Endothelial cell of umbilical vein (primary cell): ENCODE results near the gene IGFBP3.
"Not testable (repeated sequence)": the region's sequence is repeated elsewhere in the genome, so short reads cannot be mapped to it uniquely, and the experiment has no call there.

Experiments used
- EZH2 ChIP-seq: IDR thresholded peaks from 2 replicates; pipeline ENCODE4 v1.6.1; 2012; ENCODE audit warnings: borderline replicate concordance, low read depth, mild to moderate bottlenecking, moderate library complexity, low read length, inconsistent platforms; ENCODE audit not compliant: severe bottlenecking
- POLR2A ChIP-seq: IDR thresholded peaks from 2 replicates; pipeline ENCODE4 v1.6.1; 2012; ENCODE audit warnings: low read depth, mild to moderate bottlenecking, control low read depth, low read length
- POLR2AphosphoS5 ChIP-seq: IDR thresholded peaks from 2 replicates; pipeline ENCODE4 v1.6.1; 2012; ENCODE audit warnings: low read depth, mild to moderate bottlenecking, control low read depth, low read length, moderate library complexity; ENCODE audit not compliant: insufficient read depth
- TF ChIP-seq, protein P1 (sequence below), 2 donors: IDR thresholded peaks; 1 replicate in 1 of 2; 2 replicates in 1 of 2; pipeline ENCODE4 v1.5.1; 2011; ENCODE audit warnings: low read length in 2 of 2, mild to moderate bottlenecking in 2 of 2, moderate library complexity in 2 of 2, control low read depth in 1 of 2, inconsistent platforms in 1 of 2, low read depth in 1 of 2; ENCODE audit not compliant: insufficient read depth in 1 of 2; ENCODE audit errors: extremely low read depth in 1 of 2

DNA sequence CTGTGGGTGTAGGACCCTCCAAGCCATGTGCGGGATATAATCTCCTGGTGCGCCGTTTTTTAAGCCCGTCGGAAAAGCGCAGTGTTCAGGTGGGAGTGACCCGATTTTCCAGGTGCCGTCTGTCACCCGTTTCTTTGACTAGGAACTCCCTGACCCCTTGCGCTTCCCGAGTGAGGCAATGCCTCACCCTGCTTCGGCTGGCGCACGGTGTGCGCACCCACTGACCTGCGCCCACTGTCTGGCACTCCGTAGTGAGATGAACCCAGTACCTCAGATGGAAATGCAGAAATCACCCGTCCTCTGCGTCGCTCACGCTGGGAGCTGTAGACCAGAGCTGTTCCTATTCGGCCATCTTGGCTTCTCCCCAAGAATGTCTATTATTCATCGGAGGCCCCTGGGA, 32.0 kb upstream of the IGFBP3 start:
- TF ChIP-seq POLR2A, POLR2AphosphoS5, EZH2: not testable (repeated sequence)
- TF ChIP-seq, protein P1, sequence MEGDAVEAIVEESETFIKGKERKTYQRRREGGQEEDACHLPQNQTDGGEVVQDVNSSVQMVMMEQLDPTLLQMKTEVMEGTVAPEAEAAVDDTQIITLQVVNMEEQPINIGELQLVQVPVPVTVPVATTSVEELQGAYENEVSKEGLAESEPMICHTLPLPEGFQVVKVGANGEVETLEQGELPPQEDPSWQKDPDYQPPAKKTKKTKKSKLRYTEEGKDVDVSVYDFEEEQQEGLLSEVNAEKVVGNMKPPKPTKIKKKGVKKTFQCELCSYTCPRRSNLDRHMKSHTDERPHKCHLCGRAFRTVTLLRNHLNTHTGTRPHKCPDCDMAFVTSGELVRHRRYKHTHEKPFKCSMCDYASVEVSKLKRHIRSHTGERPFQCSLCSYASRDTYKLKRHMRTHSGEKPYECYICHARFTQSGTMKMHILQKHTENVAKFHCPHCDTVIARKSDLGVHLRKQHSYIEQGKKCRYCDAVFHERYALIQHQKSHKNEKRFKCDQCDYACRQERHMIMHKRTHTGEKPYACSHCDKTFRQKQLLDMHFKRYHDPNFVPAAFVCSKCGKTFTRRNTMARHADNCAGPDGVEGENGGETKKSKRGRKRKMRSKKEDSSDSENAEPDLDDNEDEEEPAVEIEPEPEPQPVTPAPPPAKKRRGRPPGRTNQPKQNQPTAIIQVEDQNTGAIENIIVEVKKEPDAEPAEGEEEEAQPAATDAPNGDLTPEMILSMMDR (IDR thresholded peaks at IDR 0.05; ENCODE audit: extremely low read depth in 1 of 2, insufficient read depth in 1 of 2, low read depth in 1 of 2, low read length in 2 of 2), result not testable (repeated sequence)
